Measurements from ENCODE around the gene POP4. TPM values are rescaled to one million over a fixed set of nuclear protein-coding genes. Genes with fewer than 3 reads are reported as not detected.
A peak's percentile ranks its signal among the peaks of the same experiment; 100 is the strongest.

Gene POP4
- total and polyA plus RNA-seq, 2 of the 13 experiments (the other 11 are each of a cell fraction or from before 2014, with no cell fraction given) = 32.2 to 84.0 TPM

- TF ChIP-seq HOXA7 (CRISPR knock-in tag; IDR thresholded peaks at IDR 0.05) = no peak
Measured at GRCh38 chr19:29620931-29621351, 14.9 kb downstream of the POP4 start (continued).

DNA sequence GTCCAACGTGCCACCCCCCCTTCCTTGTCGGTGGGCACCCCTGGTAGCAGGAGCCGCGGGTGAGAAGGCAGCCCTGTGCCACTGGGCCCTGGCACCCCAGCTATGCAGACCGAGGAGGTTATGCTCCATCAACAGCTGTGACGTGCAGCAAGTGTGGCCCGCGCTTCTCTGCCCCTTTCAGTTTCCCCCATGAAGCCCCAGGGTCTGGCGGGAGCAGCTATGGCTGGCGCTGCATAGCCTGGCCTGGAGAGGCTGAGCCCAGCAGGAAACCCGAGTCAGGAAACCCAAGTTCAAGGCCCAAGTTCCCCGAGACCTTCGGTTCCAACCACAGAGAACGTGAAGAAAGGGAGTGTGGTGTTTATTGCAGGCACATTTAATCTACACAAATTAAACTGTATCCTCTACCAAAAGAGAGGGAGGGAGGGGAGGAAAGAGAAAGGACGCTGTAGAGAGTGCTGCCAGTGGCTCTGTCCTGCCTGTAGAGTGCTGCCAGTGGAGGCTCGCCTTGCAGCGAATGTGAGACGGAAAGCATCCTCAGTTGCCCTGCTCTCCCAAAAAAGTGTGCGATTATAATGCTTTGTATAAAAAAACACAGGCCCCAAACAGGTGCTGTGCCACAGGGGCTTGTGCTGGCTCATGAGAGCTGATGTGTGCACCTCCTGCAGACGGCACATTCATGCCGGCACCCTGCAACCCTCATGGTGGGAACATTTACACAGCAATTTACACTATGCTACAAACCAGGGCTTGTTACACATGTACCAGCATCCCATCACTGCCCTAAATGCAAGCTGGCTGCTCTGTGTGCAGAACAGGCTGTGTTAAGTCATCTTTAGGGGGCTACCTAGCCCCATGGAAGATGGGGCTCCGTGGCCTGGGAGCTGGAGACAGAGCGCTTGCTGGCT is 16.3 kb downstream of the POP4 start:
- ATAC-seq (0 out of 3 replicates have a peak, but pooled peaks have one; percentile 41), DNase-seq (ENCODE audit: low spot score) (no peak), FAIRE-seq (no peak)
- intact Hi-C loops (cut with micrococcal nuclease; ENCODE audit: unreplicated experiment) = no loop called here
- WGBS (ENCODE audit: low lambda C conversion rate) = 32% methylated on average over 16 of the region's 23 CpGs
- in situ Hi-C loops (cut with HindIII; ENCODE audit: extremely low pct_ligation_motif_present, low pct_unique_long_range_greater_than_20kb) = no loop called here
- Histone ChIP-seq H3K27me3 (ENCODE audit: control insufficient read depth in 1 of 2, insufficient read depth in 2 of 2, low read length in 2 of 2) (peaks cover 1 to 3% of the 10 kb centered on the region in 2 experiments; a peak in 2 of 5 replicates), H4K20me1 (ENCODE audit: insufficient read depth, low read length) (no peaks in the 10 kb centered on the region), H3K4me1 (ENCODE audit: insufficient read depth, low read length) (peaks cover 13% of the 10 kb centered on the region), H3K27ac (ENCODE audit: extremely low read length, insufficient read depth, low read length) (no peak overlapping the region), H3K9ac (ENCODE audit: insufficient read depth, low read depth, low read length) (no peak overlapping the region), H3K79me2 (ENCODE audit: insufficient read depth, low read length) (no peaks in the 10 kb centered on the region), H2AFZ (ENCODE audit: low read length) (no peak overlapping the region), H3K36me3 (replicated peaks in 1 of 2; ENCODE audit: control insufficient read depth in 1 of 2, insufficient read depth in 2 of 2, low read length in 2 of 2) (no peaks in the 10 kb centered on the region), H3K9me3 (ENCODE audit: low read length) (no peaks in the 10 kb centered on the region), H3K4me2 (ENCODE audit: low read depth, low read length) (no peak overlapping the region), H3K4me3 (replicated peaks in 1 of 3; ENCODE audit: insufficient read depth in 1 of 3, low read depth in 2 of 3, low read length in 3 of 3) (no peak overlapping the region)
- ChIA-PET CTCF (ENCODE audit: low intra/inter-chr PET ratio, low total read pairs) (no interaction called here), POLR2A (no interaction called here)
- no TSS peak for BruUV-seq (replicated peaks)
- TF ChIP-seq ZMYM3 (CRISPR knock-in tag; IDR thresholded peaks at IDR 0.05) = no peak

DNA sequence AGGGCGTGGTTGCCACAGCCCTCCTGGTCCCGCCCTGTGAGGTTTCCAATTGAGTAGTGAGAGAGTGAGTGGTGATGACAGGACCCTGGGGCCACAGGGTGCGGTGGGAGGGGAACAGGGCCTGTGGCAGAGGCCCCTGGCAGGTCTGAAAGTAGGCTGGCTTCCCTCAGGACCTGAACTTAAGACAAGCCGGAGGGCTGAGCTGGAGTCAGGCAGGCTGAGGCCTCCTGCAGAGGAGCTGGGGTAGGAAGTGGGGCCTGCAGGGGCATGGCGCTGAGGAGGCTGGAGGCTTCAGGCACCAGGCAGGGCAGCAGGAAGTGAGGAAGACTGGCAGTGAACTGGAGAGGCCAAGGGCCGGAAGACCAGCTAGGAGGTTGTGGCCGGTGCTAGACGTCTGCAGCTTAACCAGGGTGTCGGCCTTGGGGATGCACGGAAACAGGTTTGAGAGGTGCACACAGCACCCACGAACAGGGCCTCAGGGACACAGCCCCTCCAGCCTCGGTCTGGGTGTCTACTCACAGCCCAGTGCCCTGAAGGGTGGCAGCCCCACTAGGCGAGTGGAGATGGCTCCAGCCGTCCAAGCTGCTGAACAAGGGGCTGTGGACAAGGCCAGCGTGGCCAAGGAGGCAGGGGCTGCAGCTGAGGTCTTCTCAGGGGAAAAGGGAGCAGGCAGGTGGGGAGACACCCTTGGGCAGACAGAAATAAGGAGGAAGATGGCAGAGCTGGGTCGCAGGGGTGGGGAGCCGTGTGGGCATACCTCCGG is 17.8 kb downstream of the POP4 start:
- no peak for ATAC-seq
- intact Hi-C loops (cut with micrococcal nuclease; ENCODE audit: unreplicated experiment) = no loop called here
- BruUV-seq (replicated peaks) = no TSS peak
- no peak overlapping the region for H2AFZ ChIP-seq (ENCODE audit: low read length)
- no peaks in the 10 kb centered on the region for H4K20me1 ChIP-seq (ENCODE audit: insufficient read depth, low read length)
- H3K4me1 ChIP-seq (ENCODE audit: insufficient read depth, low read length) = peaks cover 20% of the 10 kb centered on the region
- 37% methylated on average over 14 of the region's 18 CpGs for WGBS (ENCODE audit: low lambda C conversion rate)
- H3K27ac ChIP-seq (ENCODE audit: extremely low read length, insufficient read depth, low read length) = no peak overlapping the region
- H3K4me3 ChIP-seq (replicated peaks in 1 of 3; ENCODE audit: insufficient read depth in 1 of 3, low read depth in 2 of 3, low read length in 3 of 3) = no peak overlapping the region
- peaks cover 1 to 3% of the 10 kb centered on the region in 2 experiments; a peak in 2 of 5 replicates for H3K27me3 ChIP-seq (ENCODE audit: control insufficient read depth in 1 of 2, insufficient read depth in 2 of 2, low read length in 2 of 2)
- FAIRE-seq = no peak
- ChIA-PET POLR2A (no interaction called here), CTCF (ENCODE audit: low intra/inter-chr PET ratio, low total read pairs) (no interaction called here)
- H3K79me2 ChIP-seq (ENCODE audit: insufficient read depth, low read length) = no peaks in the 10 kb centered on the region
- TF ChIP-seq MIER3 (CRISPR knock-in tag; IDR thresholded peaks at IDR 0.05; ENCODE audit: borderline replicate concordance) (no peak), MAFG (CRISPR knock-in tag; IDR thresholded peaks at IDR 0.05) (no peak), TBX3 (IDR thresholded peaks at IDR 0.05; ENCODE audit: borderline replicate concordance) (no peak), KAT2B (IDR thresholded peaks at IDR 0.05; ENCODE audit: borderline replicate concordance, low read depth, low read length) (no peak), SP140L (CRISPR knock-in tag; IDR thresholded peaks at IDR 0.05; ENCODE audit: borderline replicate concordance) (no peak), SATB2 (CRISPR knock-in tag; IDR thresholded peaks at IDR 0.05) (no peak), PTBP1 (IDR thresholded peaks at IDR 0.05; ENCODE audit: low read depth, low read length, poor library complexity, severe bottlenecking) (no peak)
- TF ChIP-seq, protein P1, sequence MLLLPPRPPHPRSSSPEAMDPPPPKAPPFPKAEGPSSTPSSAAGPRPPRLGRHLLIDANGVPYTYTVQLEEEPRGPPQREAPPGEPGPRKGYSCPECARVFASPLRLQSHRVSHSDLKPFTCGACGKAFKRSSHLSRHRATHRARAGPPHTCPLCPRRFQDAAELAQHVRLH (CRISPR knock-in tag; IDR thresholded peaks at IDR 0.05; ENCODE audit: borderline replicate concordance, low read depth) = no peak
- H3K4me2 ChIP-seq (ENCODE audit: low read depth, low read length) = no peak overlapping the region
- H3K9me3 ChIP-seq (ENCODE audit: low read length) = no peaks in the 10 kb centered on the region
- no peak overlapping the region for H3K9ac ChIP-seq (ENCODE audit: insufficient read depth, low read depth, low read length)
- DNase-seq (ENCODE audit: low spot score) = no peak
- no peaks in the 10 kb centered on the region for H3K36me3 ChIP-seq (replicated peaks in 1 of 2; ENCODE audit: control insufficient read depth in 1 of 2, insufficient read depth in 2 of 2, low read length in 2 of 2)
- in situ Hi-C loops (cut with HindIII; ENCODE audit: extremely low pct_ligation_motif_present, low pct_unique_long_range_greater_than_20kb) = no loop called here
